HG03432 (cell line): ENCODE data around the gene CFAP69.
"Not testable (repeated sequence)": the region's sequence is repeated elsewhere in the genome, so short reads cannot be mapped to it uniquely, and the experiment has no call there.

Experiments used
- ATAC-seq: cut with Tn5 transposase; IDR thresholded peaks from one replicate; pipeline ENCODE4 v1.9.1; 2021; ENCODE audit warnings: mild to moderate bottlenecking, moderate library complexity; ENCODE audit not compliant: unreplicated experiment

CFAP69 gene

DNA sequence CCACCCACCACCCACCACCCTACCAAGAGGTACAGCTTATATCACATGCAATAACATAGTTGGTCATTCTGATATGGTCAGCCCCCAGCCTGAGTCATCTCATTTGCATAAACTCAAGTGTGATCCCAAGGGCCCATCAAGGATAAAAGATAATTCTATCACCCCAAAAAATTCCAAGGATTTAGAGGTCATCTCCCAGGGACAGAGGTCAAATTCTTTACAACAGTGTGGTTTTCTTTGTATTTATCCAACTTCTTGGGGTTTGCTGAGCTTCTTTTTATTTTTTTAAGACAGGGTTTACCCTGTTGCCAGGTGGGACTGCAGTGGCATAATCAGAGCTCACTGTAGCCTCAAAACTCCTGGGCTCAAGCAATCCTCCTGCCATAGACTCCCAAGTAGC, 92.1 kb downstream of the CFAP69 start:
- no peak for ATAC-seq

GRCh38 chr7:90345016-90345415, 100.0 kb downstream of the CFAP69 start:
- ATAC-seq, result no peak

DNA sequence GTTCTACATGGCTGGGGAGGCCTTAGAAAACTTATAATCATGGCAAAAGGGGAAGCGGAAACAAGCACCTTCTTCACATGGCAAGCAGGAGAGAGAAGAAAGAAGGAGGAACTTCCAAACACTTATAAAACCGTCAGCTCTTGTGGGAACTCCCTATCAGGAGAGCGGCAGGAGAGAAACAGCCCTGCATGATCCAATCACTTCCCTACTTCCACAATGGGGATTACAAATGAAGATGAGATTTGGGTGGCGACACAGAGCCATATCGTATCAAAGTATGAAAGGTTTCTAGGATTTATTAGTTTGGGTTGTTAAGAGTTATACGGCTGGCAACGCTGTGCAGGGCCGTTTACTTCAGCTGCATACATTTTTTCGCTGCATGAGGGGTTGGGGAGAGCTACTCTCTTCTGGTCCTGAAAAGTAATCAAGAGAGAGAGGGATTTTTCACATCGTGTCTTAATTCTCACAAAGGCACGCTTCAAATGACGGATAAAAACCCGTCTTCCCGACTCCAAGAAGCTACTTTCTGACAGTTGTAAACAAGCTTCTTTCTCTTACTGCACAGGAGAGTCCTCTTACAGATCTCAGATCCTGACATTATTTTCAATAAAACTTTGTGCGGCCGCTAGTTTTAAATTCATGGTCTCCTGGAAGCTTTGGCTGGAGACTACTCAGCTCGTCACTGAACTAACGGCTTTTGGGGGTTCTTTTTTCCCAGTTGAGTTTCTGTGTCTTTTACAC, 100.8 kb downstream of the CFAP69 start:
- peak; percentile 26 for ATAC-seq

GRCh38 chr7:90346336-90347125, 101.6 kb downstream of the CFAP69 start, which contains the start of gene GTPBP10:
Gene GTPBP10, plus strand, starts transcription at chr7:90346716. Its CDS starts 26 bp downstream, at chr7:90346742.
- ATAC-seq, result peak; percentile 98

DNA sequence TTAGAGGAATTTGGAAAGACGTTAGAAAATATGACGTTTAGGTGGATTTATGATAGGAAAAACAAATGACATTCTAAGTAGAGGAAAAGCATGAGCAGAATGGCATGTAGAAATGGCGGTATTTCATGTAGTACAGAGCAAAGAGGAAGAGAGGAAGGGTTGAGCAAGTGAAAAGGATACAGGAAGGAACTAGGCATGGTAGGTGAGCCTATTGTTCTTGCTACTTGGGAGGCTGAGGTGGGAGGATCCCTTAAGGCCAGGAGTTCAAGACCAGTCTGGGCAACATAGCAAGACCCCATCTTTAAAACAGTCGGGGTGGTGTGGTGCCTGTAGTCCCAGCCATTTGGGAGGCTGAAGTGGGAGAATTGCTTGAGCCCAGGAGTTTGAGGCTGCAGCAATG, 102.8 kb downstream of the CFAP69 start:
- no peak for ATAC-seq

- ATAC-seq, result no peak
These were observed 104.3 kb downstream of the CFAP69 start for GRCh38 chr7:90349305-90349704.

GRCh38 chr7:90350032-90350431, 105.1 kb downstream of the CFAP69 start:
- not testable (repeated sequence) for ATAC-seq

DNA sequence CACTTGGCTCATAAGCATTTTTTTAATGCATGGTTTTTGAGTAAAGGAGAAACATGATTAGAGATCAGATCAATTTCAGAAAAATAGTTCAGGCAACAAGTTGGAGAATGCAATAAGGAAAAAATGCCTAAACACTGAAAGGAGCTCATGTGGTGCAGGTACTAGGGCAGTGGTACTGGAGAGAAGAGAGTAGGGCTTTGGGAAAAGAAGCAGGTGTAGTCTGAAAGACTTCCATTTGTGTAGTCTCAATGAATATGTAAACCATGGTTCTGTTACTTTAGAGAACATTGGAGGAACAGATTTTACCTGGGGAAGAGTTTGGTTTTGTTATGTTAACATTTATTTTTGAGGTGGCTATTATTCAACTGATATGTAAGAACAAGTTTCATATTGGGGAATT, 107.0 kb downstream of the CFAP69 start:
- no peak for ATAC-seq
